Mucosa of rectum (tissue), 2 donors: ENCODE data around the gene POLG2.
A peak's percentile ranks its signal among the peaks of the same experiment; 100 is the strongest.
"Not testable (repeated sequence)": the region's sequence is repeated elsewhere in the genome, so short reads cannot be mapped to it uniquely, and the experiment has no call there.

ENCODE experiments used
- H3K27ac ChIP-seq, 2 donors: one replicate each; pipeline ENCODE4 v1.7.0; 2013; ENCODE audit warnings: inconsistent platforms in 2 of 2, low read depth in 2 of 2, low read length in 2 of 2
- H3K27me3 ChIP-seq, 2 donors: one replicate each; pipeline ENCODE4 v1.7.0; 2013; ENCODE audit warnings: low read length in 2 of 2; ENCODE audit not compliant: control insufficient read depth in 2 of 2, insufficient read depth in 2 of 2
- H3K36me3 ChIP-seq, 2 donors: one replicate each; pipeline ENCODE4 v1.7.0; 2013; ENCODE audit warnings: low read length in 2 of 2; ENCODE audit not compliant: control insufficient read depth in 2 of 2, insufficient read depth in 2 of 2
- H3K4me1 ChIP-seq, 2 donors: one replicate each; pipeline ENCODE4 v1.7.0; 2013; ENCODE audit warnings: low read length in 2 of 2, mild to moderate bottlenecking in 1 of 2; ENCODE audit not compliant: control insufficient read depth in 2 of 2, insufficient read depth in 2 of 2
- H3K4me3 ChIP-seq, 2 donors: one replicate each; pipeline ENCODE4 v1.7.0; 2013; ENCODE audit warnings: low read length in 2 of 2
- H3K9ac ChIP-seq, 2 donors: one replicate each; pipeline ENCODE4 v1.7.0; 2013; ENCODE audit warnings: low read length in 2 of 2, low read depth in 1 of 2, mild to moderate bottlenecking in 1 of 2
- H3K9me3 ChIP-seq, 2 donors: one replicate each; pipeline ENCODE4 v1.7.0; 2013; ENCODE audit warnings: low read length in 2 of 2; ENCODE audit not compliant: control insufficient read depth in 2 of 2
- donor health status: healthy.
- donor health status: Normal muscosa, but diverticular disease.

Gene POLG2

GRCh38 chr17:64500862-64501765 is 4.3 kb upstream of the POLG2 start:
- H3K4me3 ChIP-seq, result no peak overlapping the region
- no peaks in the 10 kb centered on the region for H3K9me3 ChIP-seq
- no peaks in the 10 kb centered on the region for H3K27me3 ChIP-seq
- H3K4me1 ChIP-seq, result peaks cover 36 to 41% of the 10 kb centered on the region in 2 donors
- H3K36me3 ChIP-seq, result peaks cover 62 to 68% of the 10 kb centered on the region in 2 donors
- H3K27ac ChIP-seq, result no peak overlapping the region
- no peak overlapping the region for H3K9ac ChIP-seq

- H3K4me3 ChIP-seq, result no peak overlapping the region
- peaks cover 40 to 42% of the 10 kb centered on the region in 2 donors for H3K4me1 ChIP-seq
- no peaks in the 10 kb centered on the region for H3K9me3 ChIP-seq
- no peaks in the 10 kb centered on the region for H3K27me3 ChIP-seq
- no peak overlapping the region for H3K9ac ChIP-seq
- peaks cover 62 to 68% of the 10 kb centered on the region in 2 donors for H3K36me3 ChIP-seq
- H3K27ac ChIP-seq, result no peak overlapping the region
These were observed 3.6 kb upstream of the POLG2 start for GRCh38 chr17:64500487-64500859.

GRCh38 chr17:64499805-64500486 is 3.1 kb upstream of the POLG2 start:
- Histone ChIP-seq H3K27me3 (no peaks in the 10 kb centered on the region), H3K27ac (no peak overlapping the region), H3K4me3 (no peak overlapping the region), H3K4me1 (peaks cover 40 to 42% of the 10 kb centered on the region in 2 donors), H3K9ac (no peak overlapping the region), H3K36me3 (peaks cover 62 to 67% of the 10 kb centered on the region in 2 donors), H3K9me3 (no peaks in the 10 kb centered on the region)

GRCh38 chr17:64498308-64499203 is 1.7 kb upstream of the POLG2 start:
- Histone ChIP-seq H3K27me3 (no peaks in the 10 kb centered on the region), H3K9me3 (no peaks in the 10 kb centered on the region), H3K4me3 (no peak overlapping the region), H3K27ac (peak overlapping the region in 1 of 2 donors; percentile 8), H3K9ac (no peak overlapping the region), H3K36me3 (peaks cover 53% of the 10 kb centered on the region in 2 donors), H3K4me1 (peaks cover 29 to 33% of the 10 kb centered on the region in 2 donors)

- H3K4me1 ChIP-seq, result peaks cover 24 to 27% of the 10 kb centered on the region in 2 donors
- peak overlapping the region; percentile 88 for H3K4me3 ChIP-seq
- H3K9ac ChIP-seq, result peak overlapping the region; percentile 74 to 80
- no peaks in the 10 kb centered on the region for H3K27me3 ChIP-seq
- H3K9me3 ChIP-seq, result no peaks in the 10 kb centered on the region
- H3K27ac ChIP-seq, result peak overlapping the region; percentile 89 to 90
- peaks cover 47 to 48% of the 10 kb centered on the region in 2 donors for H3K36me3 ChIP-seq
These were observed 746 bp upstream of the POLG2 start for GRCh38 chr17:64497565-64498035.

GRCh38 chr17:64496348-64496785 is 487 bp downstream of the POLG2 start:
- H3K9me3 ChIP-seq, result no peaks in the 10 kb centered on the region
- peak overlapping the region; percentile 88 for H3K4me3 ChIP-seq
- peaks cover 23 to 24% of the 10 kb centered on the region in 2 donors for H3K4me1 ChIP-seq
- H3K9ac ChIP-seq, result peak overlapping the region; percentile 74 to 80
- H3K27me3 ChIP-seq, result no peaks in the 10 kb centered on the region
- H3K27ac ChIP-seq, result peak overlapping the region; percentile 89 to 90
- peaks cover 36 to 40% of the 10 kb centered on the region in 2 donors for H3K36me3 ChIP-seq

- H3K9me3 ChIP-seq, H3K27ac ChIP-seq, H3K9ac ChIP-seq, H3K4me3 ChIP-seq, H3K27me3 ChIP-seq: not testable (repeated sequence)
- peaks cover 30 to 31% of the 10 kb centered on the region in 2 donors for H3K36me3 ChIP-seq
- peaks cover 23 to 24% of the 10 kb centered on the region in 2 donors for H3K4me1 ChIP-seq
These were observed 1.6 kb downstream of the POLG2 start for GRCh38 chr17:64495300-64495699.

GRCh38 chr17:64494121-64494520 is 2.7 kb downstream of the POLG2 start:
- H3K36me3 ChIP-seq, result peaks cover 25 to 27% of the 10 kb centered on the region in 2 donors
- no peaks in the 10 kb centered on the region for H3K27me3 ChIP-seq
- H3K4me3 ChIP-seq, result no peak overlapping the region
- H3K9ac ChIP-seq, result no peak overlapping the region
- H3K27ac ChIP-seq, result no peak overlapping the region
- H3K4me1 ChIP-seq, result peaks cover 21 to 23% of the 10 kb centered on the region in 2 donors
- no peaks in the 10 kb centered on the region for H3K9me3 ChIP-seq

- H3K4me3 ChIP-seq, result no peak overlapping the region
- H3K9ac ChIP-seq, result no peak overlapping the region
- no peak overlapping the region for H3K27ac ChIP-seq
- no peaks in the 10 kb centered on the region for H3K9me3 ChIP-seq
- H3K27me3 ChIP-seq, result no peaks in the 10 kb centered on the region
- peaks cover 15% of the 10 kb centered on the region in 2 donors for H3K36me3 ChIP-seq
- H3K4me1 ChIP-seq, result peaks cover 9 to 10% of the 10 kb centered on the region in 2 donors
These were observed 4.3 kb downstream of the POLG2 start for GRCh38 chr17:64492481-64493109.
